ENCODE data around the gene FBN1.

DNA sequence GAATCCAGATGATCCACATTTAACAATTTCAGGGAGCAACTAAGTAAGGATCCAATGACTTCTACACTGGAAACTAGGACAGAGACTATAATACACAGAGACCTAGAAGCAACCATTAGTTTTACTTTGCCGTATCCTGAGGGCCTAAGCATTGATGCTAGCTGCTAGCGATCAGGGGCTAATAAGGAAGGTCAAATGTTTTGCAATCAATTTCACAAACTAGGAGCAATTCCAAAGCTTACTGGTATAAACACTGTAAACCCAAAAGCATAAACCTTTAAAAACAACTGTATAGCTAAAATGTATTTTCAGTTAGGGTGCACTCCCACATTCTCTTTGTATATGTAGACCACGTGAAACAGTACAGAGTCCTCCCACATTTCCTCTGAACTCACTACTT lies 31.5 kb downstream of the FBN1 start:
- TF ChIP-seq NR2C2 (CRISPR knock-in tag; IDR thresholded peaks at IDR 0.05) = no peak
- TF ChIP-seq, protein P1, sequence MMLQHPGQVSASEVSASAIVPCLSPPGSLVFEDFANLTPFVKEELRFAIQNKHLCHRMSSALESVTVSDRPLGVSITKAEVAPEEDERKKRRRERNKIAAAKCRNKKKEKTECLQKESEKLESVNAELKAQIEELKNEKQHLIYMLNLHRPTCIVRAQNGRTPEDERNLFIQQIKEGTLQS (CRISPR knock-in tag; conservative IDR thresholded peaks at IDR 0.05) = no peak

Measured in WTC11 (cell line).